ENCODE measurements around the gene CEP131.
"Not testable (repeated sequence)": the region's sequence is repeated elsewhere in the genome, so short reads cannot be mapped to it uniquely, and the experiment has no call there.

Gene CEP131

GRCh38 chr17:81162491-81162890, 60.3 kb downstream of the CEP131 start:
- DNase-seq = no peak

DNA sequence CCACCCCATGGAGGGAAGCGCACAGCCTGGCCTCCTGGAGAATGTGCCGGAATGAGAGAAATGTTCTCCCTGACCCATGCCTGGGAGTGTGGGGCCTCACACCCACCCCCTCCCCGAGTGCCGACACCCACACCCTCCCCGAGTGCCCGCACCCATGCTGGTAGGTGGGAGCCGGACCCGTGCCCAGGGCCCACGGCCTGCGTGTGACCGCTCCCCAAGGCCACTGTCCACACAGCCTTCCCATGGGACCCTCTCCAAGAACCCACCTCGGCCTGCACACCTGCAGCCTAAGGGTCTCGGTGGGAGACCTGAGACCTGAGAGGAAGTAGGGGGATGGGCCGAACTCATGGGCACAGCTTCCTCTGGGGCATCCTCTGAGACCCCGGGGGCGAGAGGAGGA, 60.8 kb downstream of the CEP131 start:
- no peak for DNase-seq

DNA sequence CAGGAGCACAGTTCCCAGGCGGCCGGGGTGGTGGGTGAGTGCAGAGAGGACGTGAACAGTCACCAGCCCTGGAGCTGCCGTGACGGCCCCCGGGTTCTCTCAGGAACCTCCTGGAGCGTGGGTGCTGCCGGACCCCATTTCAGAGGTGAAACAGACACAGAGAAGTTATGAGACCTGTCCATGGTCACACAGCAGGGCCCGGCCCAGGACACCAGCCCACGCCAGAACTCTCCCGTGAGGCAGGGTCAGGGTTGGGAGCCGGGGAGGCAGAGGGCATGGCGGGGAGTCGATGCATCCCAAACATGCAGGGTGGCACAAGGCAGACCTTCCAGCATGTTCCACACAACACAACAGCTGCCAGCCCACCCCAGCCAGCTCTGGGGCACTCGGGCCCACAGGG, 61.2 kb downstream of the CEP131 start:
- DNase-seq = no peak

DNA sequence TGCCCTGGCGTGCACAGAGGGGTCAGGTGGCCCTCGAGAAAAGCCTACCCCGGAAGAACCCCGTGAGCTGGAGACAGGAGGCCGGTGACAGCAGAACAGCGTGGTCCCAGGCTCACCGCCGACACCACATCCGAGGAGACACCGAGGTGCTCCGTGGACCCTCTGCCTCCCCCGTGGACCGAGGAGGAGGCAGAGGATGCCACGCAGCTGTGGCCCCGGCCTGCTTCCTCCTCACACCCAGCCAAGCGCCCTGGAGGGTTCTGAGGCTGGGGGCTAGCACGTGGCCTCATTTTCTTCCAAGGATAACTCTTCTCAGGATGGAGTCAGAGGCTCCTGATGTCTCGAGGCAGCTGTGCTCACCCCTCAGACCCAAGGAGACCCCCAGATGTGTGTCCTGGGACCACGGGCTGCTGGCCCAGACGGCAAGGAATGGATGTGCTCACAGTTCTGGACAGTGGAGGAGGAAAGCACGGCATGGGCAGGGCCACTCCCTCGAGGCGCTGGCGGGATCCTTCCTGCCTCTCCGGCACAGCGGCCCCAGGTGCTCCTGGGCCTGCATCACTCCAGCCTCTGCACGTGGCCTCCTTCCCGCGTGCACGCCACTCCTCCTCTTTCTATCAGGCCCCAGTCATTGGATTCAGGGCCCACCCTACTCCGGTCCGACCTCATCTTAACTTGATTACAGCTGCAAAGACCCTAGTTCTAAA, 61.9 kb downstream of the CEP131 start:
- DNase-seq = no peak

GRCh38 chr17:81160306-81160705, 62.5 kb downstream of the CEP131 start:
- DNase-seq = no peak

- no peak for DNase-seq
These were observed 63.0 kb downstream of the CEP131 start for GRCh38 chr17:81159611-81160265.

GRCh38 chr17:81158688-81159590, 63.8 kb downstream of the CEP131 start:
- DNase-seq = no peak

- DNase-seq = no peak
These were observed 64.7 kb downstream of the CEP131 start for GRCh38 chr17:81157848-81158687.

- DNase-seq = no peak
These were observed 65.6 kb downstream of the CEP131 start for GRCh38 chr17:81156866-81157805.

- DNase-seq = no peak
These were observed 67.8 kb downstream of the CEP131 start for GRCh38 chr17:81154961-81155360.

GRCh38 chr17:81154016-81154415, 68.7 kb downstream of the CEP131 start:
- DNase-seq = not testable (repeated sequence)

DNA sequence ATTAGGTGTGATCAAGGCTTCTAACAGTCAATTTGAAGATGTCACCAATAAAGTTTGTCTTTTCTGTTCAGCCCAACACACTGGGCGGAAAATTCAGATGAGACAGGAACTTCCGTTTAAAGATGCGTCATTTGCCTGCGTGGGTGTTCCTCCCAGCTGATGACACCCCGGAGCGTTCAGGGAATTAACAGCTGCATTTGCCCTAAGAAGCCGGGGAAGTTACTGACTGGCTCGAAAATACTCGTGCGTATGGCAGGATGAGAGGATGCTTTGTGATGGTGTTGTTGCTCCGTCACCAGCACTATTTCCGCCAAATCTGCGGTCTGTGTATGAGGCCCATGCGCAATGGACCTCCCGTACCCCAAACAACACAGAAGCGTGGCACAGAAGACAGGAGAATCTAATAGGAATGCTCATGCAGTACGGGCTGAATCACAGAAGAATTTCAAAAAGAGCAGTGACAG, 69.4 kb downstream of the CEP131 start:
- no peak for DNase-seq

- DNase-seq = no peak
These were observed 70.4 kb downstream of the CEP131 start for GRCh38 chr17:81152288-81152828.

DNA sequence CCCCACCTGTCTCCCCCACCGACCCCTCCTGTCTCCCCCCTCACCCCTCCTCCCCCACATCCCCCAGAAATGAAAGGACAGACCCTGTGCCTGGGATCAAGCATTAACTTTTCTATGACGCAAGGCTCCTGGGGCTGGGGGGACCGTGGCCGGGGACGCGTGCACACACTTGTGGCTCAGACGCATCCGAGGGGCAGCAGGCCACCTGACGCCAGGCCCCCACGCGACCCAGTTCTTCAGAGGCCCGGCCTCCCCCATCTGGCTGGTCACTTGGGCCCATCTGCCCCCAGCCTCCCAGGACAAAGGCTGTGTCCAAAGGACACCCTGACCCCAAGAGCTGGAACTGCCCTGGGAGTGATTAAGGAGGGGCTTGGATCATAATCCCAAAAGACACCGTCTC, 71.5 kb downstream of the CEP131 start:
- DNase-seq = no peak

DNA sequence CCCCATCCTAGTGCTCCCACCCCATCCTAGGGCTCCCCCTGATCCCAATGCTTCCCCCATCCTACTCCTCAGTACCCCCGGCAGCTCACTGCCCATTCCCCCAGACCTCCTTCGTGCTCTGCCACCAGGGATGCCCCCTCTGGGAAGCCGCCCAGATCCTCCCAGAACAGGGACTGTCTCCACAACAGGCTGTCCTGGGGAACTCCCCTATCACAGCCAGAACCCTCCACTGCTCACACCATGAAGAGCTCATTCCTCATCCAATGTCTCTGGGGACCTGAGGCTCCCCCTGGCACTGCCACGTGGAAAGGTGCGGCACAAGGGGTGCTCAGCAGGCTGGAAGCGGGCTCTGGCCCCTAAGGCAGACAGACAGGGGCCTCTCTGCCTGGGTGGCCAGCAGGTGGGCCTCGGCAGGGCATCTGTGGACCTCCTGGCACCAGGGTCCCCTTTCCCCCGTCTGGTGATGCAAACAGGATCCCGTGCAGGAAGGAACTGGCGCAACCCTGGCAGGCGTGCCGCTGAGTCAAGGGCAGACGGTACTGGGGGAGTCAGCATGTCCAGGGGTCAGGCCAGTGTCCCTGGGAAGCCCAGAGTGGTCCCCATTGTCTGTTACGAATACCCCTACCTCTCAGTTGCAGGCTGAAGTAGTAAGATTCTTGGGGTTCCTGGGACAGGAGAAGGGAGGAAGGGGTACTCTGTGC, 72.2 kb downstream of the CEP131 start:
- no peak for DNase-seq

- DNase-seq = no peak
These were observed 73.7 kb downstream of the CEP131 start for GRCh38 chr17:81148986-81149533.

GRCh38 chr17:81148571-81148970, 74.2 kb downstream of the CEP131 start:
- no peak for DNase-seq

- DNase-seq = no peak
These were observed 75.1 kb downstream of the CEP131 start for GRCh38 chr17:81147701-81148100.

GRCh38 chr17:81146208-81146607, 76.6 kb downstream of the CEP131 start:
- not testable (repeated sequence) for DNase-seq

- DNase-seq = no peak
These were observed 78.4 kb downstream of the CEP131 start for GRCh38 chr17:81144423-81144781.
